ENCODE results near the gene MPP2. TPM values are rescaled to one million over a fixed set of nuclear protein-coding genes. Genes with fewer than 3 reads are reported as not detected.
A peak's percentile ranks its signal among the peaks of the same experiment; 100 is the strongest.

Gene MPP2
- total RNA-seq, 2 experiments from 2014 or later, result 6.0 TPM

- ATAC-seq (peak; percentile 43), DNase-seq (peak; percentile 19)
- CTCF ChIA-PET, result interaction anchor here (1.2 to 5.6 kb wide), 3 partner anchors 11 to 255 kb away, joined by 3 to 29 read pairs (median 3); partner anchors contain the start of gene CD300LG
- Mint-ChIP-seq H3K4me3 (no peak overlapping the region), H3K27ac (no peak overlapping the region), H3K4me1 (ENCODE audit: low read depth) (peaks cover 7% of the 10 kb centered on the region), H3K36me3 (ENCODE audit: low read depth) (no peaks in the 10 kb centered on the region), H3K9me3 (no peaks in the 10 kb centered on the region), H3K27me3 (peaks cover 25% of the 10 kb centered on the region)
- POLR2A ChIA-PET, result no interaction called here
- TF ChIP-seq CTCF (IDR thresholded peaks at IDR 0.05), result no peak
- intact Hi-C loops (cut with micrococcal nuclease), result no loop called here
Observed at GRCh38 chr17:43830510-43831140, 76.7 kb downstream of the MPP2 start.

GRCh38 chr17:43829738-43830137 is 77.6 kb downstream of the MPP2 start:
- H3K36me3 Mint-ChIP-seq (ENCODE audit: low read depth), result no peaks in the 10 kb centered on the region
- TF ChIP-seq CTCF (IDR thresholded peaks at IDR 0.05), result no peak

GRCh38 chr17:43827596-43827995 is 79.7 kb downstream of the MPP2 start:
- ChIA-PET POLR2A (interaction anchor here (0.9 to 1.0 kb wide), 2 partner anchors 11 to 15 kb away, joined by 3 read pairs; no protein-coding TSS in a partner anchor), CTCF (interaction anchor here (1.0 to 5.6 kb wide), 2 partner anchors 18 to 67 kb away, joined by 3 to 29 read pairs; partner anchors contain the start of gene CD300LG)
- H3K4me3 Mint-ChIP-seq, result no peak overlapping the region
- no peak overlapping the region for H3K27ac Mint-ChIP-seq
- no peak for DNase-seq
- no peak for ATAC-seq
- no peak for TF ChIP-seq CTCF (IDR thresholded peaks at IDR 0.05)
- H3K9me3 Mint-ChIP-seq, result no peaks in the 10 kb centered on the region
- no peaks in the 10 kb centered on the region for H3K36me3 Mint-ChIP-seq (ENCODE audit: low read depth)
- intact Hi-C loops (cut with micrococcal nuclease), result no loop called here
- peaks cover 3% of the 10 kb centered on the region for H3K4me1 Mint-ChIP-seq (ENCODE audit: low read depth)
- H3K27me3 Mint-ChIP-seq, result peaks cover 10% of the 10 kb centered on the region

More at GRCh38 chr17:43829738-43830137, 77.6 kb downstream of the MPP2 start:
- intact Hi-C loops (cut with micrococcal nuclease), result no loop called here
- no peaks in the 10 kb centered on the region for H3K9me3 Mint-ChIP-seq
- H3K4me3 Mint-ChIP-seq, result no peak overlapping the region
- ChIA-PET CTCF (interaction anchor here (1.2 to 5.6 kb wide), 3 partner anchors 10 to 49 kb away, joined by 3 to 29 read pairs (median 4); partner anchors contain the start of gene CD300LG), POLR2A (no interaction called here)
- peaks cover 23% of the 10 kb centered on the region for H3K27me3 Mint-ChIP-seq
- DNase-seq (no peak), ATAC-seq (no peak)
- H3K4me1 Mint-ChIP-seq (ENCODE audit: low read depth), result peaks cover 7% of the 10 kb centered on the region
- no peak overlapping the region for H3K27ac Mint-ChIP-seq

- Mint-ChIP-seq H3K4me3 (no peak overlapping the region), H3K4me1 (ENCODE audit: low read depth) (no peaks in the 10 kb centered on the region), H3K9me3 (no peaks in the 10 kb centered on the region), H3K27ac (no peak overlapping the region), H3K36me3 (ENCODE audit: low read depth) (no peaks in the 10 kb centered on the region), H3K27me3 (peaks cover 2% of the 10 kb centered on the region)
- DNase-seq (no peak), ATAC-seq (no peak)
- intact Hi-C loops (cut with micrococcal nuclease), result no loop called here
- TF ChIP-seq CTCF (IDR thresholded peaks at IDR 0.05), result no peak
- ChIA-PET POLR2A (interaction anchor here (1.0 kb wide), 1 partner anchor 47 kb away, joined by 3 read pairs; the partner anchor contains the start of gene DUSP3), CTCF (interaction anchor here (1.0 to 5.6 kb wide), 2 partner anchors 20 to 65 kb away, joined by 3 to 29 read pairs; partner anchors contain the start of gene CD300LG)
Observed at GRCh38 chr17:43826206-43826605, 81.1 kb downstream of the MPP2 start.

- ChIA-PET CTCF (interaction anchor here (5.6 kb wide), 1 partner anchor 20 kb away, joined by 29 read pairs; the partner anchor contains the start of gene CD300LG), POLR2A (interaction anchor here (1.0 kb wide), 1 partner anchor 47 kb away, joined by 3 read pairs; the partner anchor contains the start of gene DUSP3)
- DNase-seq (no peak), ATAC-seq (no peak)
- Mint-ChIP-seq H3K27ac (no peak overlapping the region), H3K27me3 (no peaks in the 10 kb centered on the region), H3K9me3 (no peaks in the 10 kb centered on the region), H3K36me3 (ENCODE audit: low read depth) (no peaks in the 10 kb centered on the region), H3K4me3 (no peak overlapping the region), H3K4me1 (ENCODE audit: low read depth) (no peaks in the 10 kb centered on the region)
- intact Hi-C loops (cut with micrococcal nuclease), result no loop called here
- TF ChIP-seq CTCF (IDR thresholded peaks at IDR 0.05), result no peak
Observed at GRCh38 chr17:43825567-43825966, 81.8 kb downstream of the MPP2 start.
